Activated B cell treated with CpG ODN at 0.5 μM for 24 hours (primary cell): ENCODE measurements around the gene RCCD1. TPM values are rescaled to one million over a fixed set of nuclear protein-coding genes. Genes with fewer than 3 reads are reported as not detected.

Experiments
- ATAC-seq: fragments of 200-7000 bp; cut with Tn5 transposase; one replicate; pipeline ENCODE4 v1.10.0; 2021; ENCODE audit warnings: low read depth, mild to moderate bottlenecking, moderate library complexity
- CTCF ChIA-PET: fragments of 350-600 bp; sonication (Branson Sonifier 250); formaldehyde crosslinking; loops from one replicate; lab custom pipeline; 2021; ENCODE audit warnings: antibody characterized with exemption; lab: Charles Lee
- POLR2A ChIA-PET: fragments of 350-600 bp; sonication (Branson Sonifier 250); formaldehyde crosslinking; loops from one replicate; lab custom pipeline; 2021; ENCODE audit warnings: antibody characterized with exemption; lab: Charles Lee
- DNase-seq: peaks from one replicate; pipeline ENCODE4 v3.0.0; 2022
- H3K27ac Mint-ChIP-seq: one replicate; pipeline ENCODE4 v1.8.0; 2020; ENCODE audit warnings: mixed read lengths
- H3K27me3 Mint-ChIP-seq: one replicate; pipeline ENCODE4 v1.8.0; 2021; ENCODE audit warnings: mixed read lengths
- H3K36me3 Mint-ChIP-seq: one replicate; pipeline ENCODE4 v1.8.0; 2021; ENCODE audit warnings: low read depth, mixed read lengths
- H3K4me1 Mint-ChIP-seq: one replicate; pipeline ENCODE4 v1.8.0; 2021; ENCODE audit warnings: mixed read lengths
- H3K4me3 Mint-ChIP-seq: one replicate; pipeline ENCODE4 v1.8.0; 2020; ENCODE audit warnings: mild to moderate bottlenecking, mixed read lengths
- H3K9me3 Mint-ChIP-seq: one replicate; pipeline ENCODE4 v1.8.0; 2020; ENCODE audit warnings: mixed read lengths
- CTCF ChIP-seq: fragments of 200-600 bp; IDR thresholded peaks from one replicate; pipeline ENCODE4 v1.8.0; 2022; ENCODE audit warnings: antibody characterized with exemption, mild to moderate bottlenecking
- intact Hi-C: fragments of 100-400 bp; cut with micrococcal nuclease; formaldehyde crosslinking; loops from one replicate; pipeline ENCODE4 v1.15.1; 2024
- total RNA-seq: library from RNA; stranded (reverse); gene quantifications from 2 replicates; pipeline ENCODE4 v1.2.3, GENCODE V29; 2022

Gene RCCD1
- total RNA-seq, 1 donor from 2014 or later: 19.3 TPM

GRCh38 chr15:90989040-90989768 lies 34.5 kb downstream of the RCCD1 start:
- DNase-seq (no peak), ATAC-seq (peak; percentile 43)
- H3K36me3 Mint-ChIP-seq: peaks cover 3% of the 10 kb centered on the region
- peak overlapping the region; percentile 13 for H3K4me3 Mint-ChIP-seq
- intact Hi-C loops: no loop called here
- no peaks in the 10 kb centered on the region for H3K9me3 Mint-ChIP-seq
- peaks cover 40% of the 10 kb centered on the region for H3K4me1 Mint-ChIP-seq
- CTCF ChIA-PET: no interaction called here
- no peak overlapping the region for H3K27ac Mint-ChIP-seq
- TF ChIP-seq CTCF: no peak
- no peaks in the 10 kb centered on the region for H3K27me3 Mint-ChIP-seq
- POLR2A ChIA-PET: interaction anchor here (1.2 kb wide), 1 partner anchor 57 kb away, joined by 4 read pairs; the partner anchor contains the start of gene HDDC3

- intact Hi-C loops: loop anchor here (10.0 kb wide), 1 partner anchor 1656 kb away; the partner anchor contains the start of gene POLG
- peaks cover 49% of the 10 kb centered on the region for H3K4me1 Mint-ChIP-seq
- POLR2A ChIA-PET: interaction anchor here (1.2 kb wide), 1 partner anchor 58 kb away, joined by 4 read pairs; the partner anchor contains the start of gene HDDC3
Measured at GRCh38 chr15:90990446-90990845, 35.8 kb downstream of the RCCD1 start.

GRCh38 chr15:90991587-90992285 lies 37.1 kb downstream of the RCCD1 start:
- no peak for TF ChIP-seq CTCF
- Mint-ChIP-seq H3K9me3 (no peaks in the 10 kb centered on the region), H3K27me3 (no peaks in the 10 kb centered on the region), H3K4me1 (peaks cover 41% of the 10 kb centered on the region), H3K36me3 (peaks cover 7% of the 10 kb centered on the region), H3K27ac (no peak overlapping the region), H3K4me3 (no peak overlapping the region)
- CTCF ChIA-PET: no interaction called here
- DNase-seq: no peak
- ATAC-seq: no peak
- POLR2A ChIA-PET: no interaction called here
- intact Hi-C loops: loop anchor here (10.0 kb wide), 1 partner anchor 1657 kb away; the partner anchor contains the start of gene POLG

More at GRCh38 chr15:90990446-90990845, 35.8 kb downstream of the RCCD1 start:
- H3K9me3 Mint-ChIP-seq: no peaks in the 10 kb centered on the region
- peaks cover 7% of the 10 kb centered on the region for H3K36me3 Mint-ChIP-seq
- no peak overlapping the region for H3K27ac Mint-ChIP-seq
- no peak overlapping the region for H3K4me3 Mint-ChIP-seq
- CTCF ChIA-PET: no interaction called here
- no peaks in the 10 kb centered on the region for H3K27me3 Mint-ChIP-seq
- no peak for TF ChIP-seq CTCF
- no peak for DNase-seq
- no peak for ATAC-seq

- DNase-seq (no peak), ATAC-seq (peak; percentile 19)
- Mint-ChIP-seq H3K9me3 (no peaks in the 10 kb centered on the region), H3K36me3 (peaks cover 23% of the 10 kb centered on the region), H3K4me1 (peaks cover 23% of the 10 kb centered on the region), H3K27ac (peak overlapping the region; percentile 96), H3K27me3 (no peaks in the 10 kb centered on the region), H3K4me3 (peak overlapping the region; percentile 99)
- POLR2A ChIA-PET: interaction anchor here (0.6 to 1.9 kb wide), 4 partner anchors 13 to 59 kb away, joined by 3 to 5 read pairs (median 4); partner anchors contain the start of genes UNC45A and VPS33B
- CTCF ChIA-PET: interaction anchor here (1.4 kb wide), 1 partner anchor 38 kb away, joined by 4 read pairs; no protein-coding TSS in a partner anchor
- TF ChIP-seq CTCF: no peak
- intact Hi-C loops: loop anchor here (1.0 to 10.0 kb wide), 5 partner anchors 28 to 1659 kb away; partner anchors contain the start of genes BLM, POLG, RCCD1 and UNC45A
Measured at GRCh38 chr15:90994059-90994416, 39.4 kb downstream of the RCCD1 start.
